ENCODE measurements around the gene DUSP11. TPM values are rescaled to one million over a fixed set of nuclear protein-coding genes. Genes with fewer than 3 reads are reported as not detected.
"Not testable (repeated sequence)": the region's sequence is repeated elsewhere in the genome, so short reads cannot be mapped to it uniquely, and the experiment has no call there.

DUSP11 gene
- total RNA-seq, 4 donors from 2014 or later = 15.1 to 88.5 (median 44.6) TPM

DNA sequence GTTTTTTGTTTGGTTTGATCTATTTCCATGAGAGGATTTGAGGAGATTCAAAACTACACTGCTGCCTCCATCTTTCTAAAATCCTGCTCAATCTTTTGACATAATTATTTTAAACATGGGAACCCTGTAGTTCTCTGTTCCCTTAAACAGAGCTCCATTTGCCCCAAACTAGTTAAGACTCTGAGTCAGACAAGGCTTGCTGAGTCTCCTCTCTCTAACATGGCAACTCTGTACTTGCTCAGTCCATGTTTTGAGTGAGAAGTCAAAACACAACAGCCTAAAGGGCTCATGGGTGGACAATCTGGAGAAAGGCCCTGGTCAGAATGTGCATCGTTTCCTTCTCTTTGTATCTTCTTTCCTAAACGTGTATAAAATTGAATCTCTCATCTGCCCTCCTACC lies 41.8 kb upstream of the DUSP11 start:
- no peaks in the 10 kb centered on the region for H3K4me1 ChIP-seq
- no peak overlapping the region for H3K27ac ChIP-seq
- no peak for DNase-seq
- no peaks in the 10 kb centered on the region for H3K36me3 ChIP-seq
- intact Hi-C loops (cut with DNase I; ENCODE audit: low total_unique reads) = no loop called here
- TF ChIP-seq POLR2A (IDR thresholded peaks at IDR 0.05) = no peak
- TF ChIP-seq, protein P1, sequence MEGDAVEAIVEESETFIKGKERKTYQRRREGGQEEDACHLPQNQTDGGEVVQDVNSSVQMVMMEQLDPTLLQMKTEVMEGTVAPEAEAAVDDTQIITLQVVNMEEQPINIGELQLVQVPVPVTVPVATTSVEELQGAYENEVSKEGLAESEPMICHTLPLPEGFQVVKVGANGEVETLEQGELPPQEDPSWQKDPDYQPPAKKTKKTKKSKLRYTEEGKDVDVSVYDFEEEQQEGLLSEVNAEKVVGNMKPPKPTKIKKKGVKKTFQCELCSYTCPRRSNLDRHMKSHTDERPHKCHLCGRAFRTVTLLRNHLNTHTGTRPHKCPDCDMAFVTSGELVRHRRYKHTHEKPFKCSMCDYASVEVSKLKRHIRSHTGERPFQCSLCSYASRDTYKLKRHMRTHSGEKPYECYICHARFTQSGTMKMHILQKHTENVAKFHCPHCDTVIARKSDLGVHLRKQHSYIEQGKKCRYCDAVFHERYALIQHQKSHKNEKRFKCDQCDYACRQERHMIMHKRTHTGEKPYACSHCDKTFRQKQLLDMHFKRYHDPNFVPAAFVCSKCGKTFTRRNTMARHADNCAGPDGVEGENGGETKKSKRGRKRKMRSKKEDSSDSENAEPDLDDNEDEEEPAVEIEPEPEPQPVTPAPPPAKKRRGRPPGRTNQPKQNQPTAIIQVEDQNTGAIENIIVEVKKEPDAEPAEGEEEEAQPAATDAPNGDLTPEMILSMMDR (IDR thresholded peaks at IDR 0.05) = no peak
- H3K4me3 ChIP-seq = no peak overlapping the region
- no peaks in the 10 kb centered on the region for H3K27me3 ChIP-seq
- H3K9me3 ChIP-seq = no peaks in the 10 kb centered on the region

DNA sequence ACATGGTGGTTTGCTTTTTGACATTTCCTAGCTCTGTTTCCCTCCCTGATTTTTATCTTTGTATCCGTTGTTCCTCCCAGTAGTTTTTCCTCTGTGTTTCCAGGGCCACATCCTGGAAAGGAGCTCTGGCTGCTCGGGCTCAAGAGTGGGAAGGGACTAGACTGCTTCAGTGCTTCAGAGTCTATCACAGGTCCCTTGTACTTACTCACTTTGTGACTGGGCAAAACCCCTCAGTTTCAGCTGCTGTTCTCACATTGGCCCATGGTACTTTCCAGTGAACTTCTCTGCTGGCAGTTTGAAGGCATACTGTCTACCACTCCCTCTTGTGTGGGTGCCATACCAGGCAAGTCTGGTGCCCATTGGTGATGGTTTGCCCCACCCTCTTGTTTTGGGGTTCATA lies 41.3 kb upstream of the DUSP11 start:
- Histone ChIP-seq H3K9me3 (no peaks in the 10 kb centered on the region), H3K27me3 (no peaks in the 10 kb centered on the region), H3K4me3 (no peak overlapping the region), H3K36me3 (no peaks in the 10 kb centered on the region), H3K4me1 (no peaks in the 10 kb centered on the region), H3K27ac (no peak overlapping the region)
- no peak for DNase-seq
- intact Hi-C loops (cut with DNase I; ENCODE audit: low total_unique reads) = no loop called here
- TF ChIP-seq, protein P1 (IDR thresholded peaks at IDR 0.05) = no peak
- TF ChIP-seq POLR2A (IDR thresholded peaks at IDR 0.05) = no peak

DNA sequence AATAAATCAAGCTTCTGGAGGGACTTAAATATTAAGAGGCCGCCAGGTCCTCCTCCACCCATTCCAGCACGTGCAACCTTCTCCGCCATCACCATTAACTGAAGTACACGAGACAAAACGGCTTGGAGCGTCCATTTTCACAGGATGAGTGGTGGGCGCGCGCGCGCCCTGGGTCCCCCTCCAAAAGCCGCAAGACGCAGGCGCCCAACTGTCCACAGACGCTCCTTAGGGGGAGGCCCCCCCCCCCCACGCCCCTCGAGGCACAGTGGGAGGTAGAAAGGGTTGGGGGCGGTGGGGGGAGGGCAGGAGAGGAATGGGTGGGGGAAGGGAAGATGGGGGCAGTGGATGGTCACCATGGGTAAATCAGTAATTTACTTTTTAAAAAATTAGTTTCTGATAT lies 38.4 kb upstream of the DUSP11 start:
- no peak for DNase-seq
- Histone ChIP-seq H3K27me3 (no peaks in the 10 kb centered on the region), H3K4me3 (no peak overlapping the region), H3K9me3 (no peaks in the 10 kb centered on the region), H3K27ac (no peak overlapping the region), H3K36me3 (no peaks in the 10 kb centered on the region), H3K4me1 (no peaks in the 10 kb centered on the region)
- intact Hi-C loops (cut with DNase I; ENCODE audit: low total_unique reads) = loop anchor here (10.0 kb wide), 1 partner anchor 517 kb away; no protein-coding TSS in a partner anchor
- TF ChIP-seq POLR2A (IDR thresholded peaks at IDR 0.05) = no peak
- TF ChIP-seq, protein P1 (IDR thresholded peaks at IDR 0.05) = no peak

DNA sequence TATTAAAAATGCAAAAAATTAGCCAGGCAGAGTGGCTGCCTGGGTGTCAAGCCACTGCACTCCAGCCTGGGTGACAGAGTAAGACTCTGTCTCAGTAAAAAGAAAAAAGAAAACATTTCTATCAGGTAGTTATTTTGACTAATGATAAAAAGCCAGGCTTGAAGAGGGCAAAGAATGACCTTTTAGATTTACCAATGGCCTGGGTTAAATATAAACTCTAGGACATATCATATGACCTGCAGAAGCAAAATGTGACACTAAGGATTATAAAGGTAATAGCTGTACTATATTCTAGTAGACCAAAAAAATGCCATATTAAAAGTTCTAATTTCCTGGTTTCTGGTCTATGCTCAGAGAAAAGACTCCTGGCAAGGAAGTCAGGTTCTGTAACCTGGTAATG lies 32.7 kb upstream of the DUSP11 start:
- Histone ChIP-seq H3K27me3 (no peaks in the 10 kb centered on the region), H3K4me3 (no peak overlapping the region), H3K9me3 (no peaks in the 10 kb centered on the region), H3K4me1 (no peaks in the 10 kb centered on the region), H3K27ac (no peak overlapping the region), H3K36me3 (no peaks in the 10 kb centered on the region)
- intact Hi-C loops (cut with DNase I; ENCODE audit: low total_unique reads) = loop anchor here (10.0 kb wide), 1 partner anchor 522 kb away; no protein-coding TSS in a partner anchor
- no peak for DNase-seq
- no peak for TF ChIP-seq POLR2A (IDR thresholded peaks at IDR 0.05)
- TF ChIP-seq, protein P1 (IDR thresholded peaks at IDR 0.05) = no peak

DNA sequence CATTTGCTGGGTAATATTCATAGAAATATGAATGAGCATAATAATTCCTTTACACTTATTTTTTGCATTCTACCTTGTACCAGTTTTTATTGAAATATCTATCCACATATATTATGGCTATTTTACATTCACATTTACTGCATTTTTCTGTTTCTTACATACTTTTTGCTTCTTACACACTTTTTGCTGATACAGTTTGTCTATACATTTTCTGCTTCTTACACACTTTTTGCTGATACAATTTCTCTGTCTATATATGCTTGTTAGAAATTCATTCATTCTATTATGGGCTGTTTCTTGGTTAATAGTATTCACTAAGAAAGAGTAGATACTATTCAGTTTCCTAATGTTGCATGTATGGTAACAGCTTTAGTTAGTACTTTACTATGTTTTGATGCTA lies 32.0 kb upstream of the DUSP11 start:
- intact Hi-C loops (cut with DNase I; ENCODE audit: low total_unique reads) = loop anchor here (10.0 kb wide), 1 partner anchor 523 kb away; no protein-coding TSS in a partner anchor

DNA sequence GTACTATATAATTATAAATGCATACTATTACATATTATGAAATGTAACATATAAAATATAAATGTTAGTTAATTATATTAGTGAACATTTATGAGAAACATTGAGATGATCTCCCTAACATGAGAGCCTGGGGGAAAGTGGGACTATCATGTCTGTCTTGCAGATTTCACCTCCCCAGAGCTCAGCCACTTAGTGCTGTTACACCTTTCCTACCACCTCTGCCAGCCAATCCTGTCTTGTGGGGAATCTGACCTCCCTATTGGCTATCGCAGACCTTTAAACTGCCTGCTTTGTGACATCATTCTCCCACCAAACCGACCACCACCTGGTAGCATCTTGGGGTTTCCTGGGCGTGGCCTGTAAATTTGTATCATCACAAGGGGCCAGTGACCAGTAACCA lies 4.0 kb upstream of the DUSP11 start, which contains the start of gene C2orf78:
Gene C2orf78 (plus strand): TSS at position 301 of the 400 bp plus-strand sequence. CDS start 127 bp downstream, outside the sequence.
- H3K36me3 ChIP-seq; DNase-seq; intact Hi-C loops (cut with DNase I; ENCODE audit: low total_unique reads); H3K27me3 ChIP-seq; H3K4me1 ChIP-seq; H3K4me3 ChIP-seq; H3K27ac ChIP-seq; H3K9me3 ChIP-seq: not testable (repeated sequence)

More for the DNA sequence above, 32.0 kb upstream of the DUSP11 start:
- Histone ChIP-seq H3K4me3 (no peak overlapping the region), H3K9me3 (no peaks in the 10 kb centered on the region), H3K36me3 (no peaks in the 10 kb centered on the region), H3K4me1 (no peaks in the 10 kb centered on the region), H3K27me3 (no peaks in the 10 kb centered on the region), H3K27ac (no peak overlapping the region)
- DNase-seq = no peak
- TF ChIP-seq, protein P1 (IDR thresholded peaks at IDR 0.05) = no peak
- no peak for TF ChIP-seq POLR2A (IDR thresholded peaks at IDR 0.05)

DNA sequence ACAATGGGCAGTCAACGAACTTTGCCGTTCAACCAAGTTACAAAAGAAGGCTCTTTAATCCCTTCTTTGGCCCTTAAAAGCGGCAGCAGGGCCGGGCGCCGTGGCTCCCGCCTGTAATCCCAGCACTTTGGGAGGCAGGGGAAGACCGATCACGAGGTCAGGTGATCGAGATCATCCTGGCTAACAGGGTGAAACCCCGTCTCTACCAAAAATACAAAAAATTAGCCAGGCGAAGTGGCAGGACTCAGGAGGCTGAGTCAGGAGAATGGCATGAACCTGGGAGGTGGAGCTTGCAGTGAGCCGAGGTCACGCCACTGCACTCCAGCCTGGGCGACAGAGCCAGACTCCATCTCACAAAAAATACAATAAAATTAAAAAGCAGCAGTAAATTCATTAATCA lies 3.5 kb upstream of the DUSP11 start:
- H3K27ac ChIP-seq; H3K9me3 ChIP-seq; H3K27me3 ChIP-seq; H3K36me3 ChIP-seq; H3K4me1 ChIP-seq; DNase-seq; H3K4me3 ChIP-seq; intact Hi-C loops (cut with DNase I; ENCODE audit: low total_unique reads): not testable (repeated sequence)

Data from uterus (tissue), 4 donors.